Endothelial cell of umbilical vein (primary cell): ENCODE measurements around the gene HTR3A. TPM values are rescaled to one million over a fixed set of nuclear protein-coding genes. Genes with fewer than 3 reads are reported as not detected.

Source experiments
- BruUV-seq: library from RNA; stranded (reverse); fragments of 400-500 nt; replicated peaks from 2 replicates; lab custom pipeline; 2021; lab: Mats Ljungman, UMichigan
- CTCF ChIA-PET: fragments of 300-600, 350-600 bp; sonication (Branson Sonifier 250); formaldehyde crosslinking; loops from one replicate; lab custom pipeline; 2021; ENCODE audit warnings: antibody characterized with exemption, inconsistent platforms; lab: Charles Lee
- POLR2A ChIA-PET: fragments of 300-600, 350-600 bp; sonication (Branson Sonifier 250); formaldehyde crosslinking; loops from one replicate; lab custom pipeline; 2021; ENCODE audit warnings: antibody characterized with exemption, inconsistent platforms; lab: Charles Lee
- DNase-seq: peaks from one replicate; pipeline ENCODE4 v3.0.0-alpha.2; 2011; ENCODE audit warnings: low read depth, low spot score
- FAIRE-seq: peaks from 2 replicates; lab custom pipeline; 2011; peaks lifted over from hg19 to GRCh38; lab: Jason Lieb, UNC
- H2AFZ ChIP-seq: 2 replicates; pipeline ENCODE4 v1.6.0; 2012; ENCODE audit warnings: low read depth, low read length, control low read depth, inconsistent platforms
- H3K27ac ChIP-seq: 2 replicates; pipeline ENCODE4 v1.5.1; 2011; ENCODE audit warnings: low read depth, mild to moderate bottlenecking, control low read depth, low read length, moderate library complexity; ENCODE audit not compliant: insufficient read depth
- H3K27me3 ChIP-seq, 2 experiments: 2 replicates each; pipeline versions ENCODE4 v1.6.0 to v1.6.1; 2011; ENCODE audit warnings: low read length in 2 of 2, mixed read lengths in 1 of 2; ENCODE audit not compliant: control insufficient read depth in 2 of 2, insufficient read depth in 2 of 2
- H3K36me3 ChIP-seq, 2 experiments: 2 replicates in 1 of 2; 3 replicates in 1 of 2; pipeline ENCODE4 v1.5.1; 2011; ENCODE audit warnings: low read length in 2 of 2, mild to moderate bottlenecking in 1 of 2, moderate library complexity in 1 of 2; ENCODE audit not compliant: control insufficient read depth in 2 of 2, insufficient read depth in 2 of 2; ENCODE audit errors: extremely low read depth in 1 of 2
- H3K4me1 ChIP-seq: 3 replicates; pipeline ENCODE4 v1.5.1; 2011; ENCODE audit warnings: mild to moderate bottlenecking, low read length; ENCODE audit not compliant: control insufficient read depth, insufficient read depth; ENCODE audit errors: extremely low read depth
- H3K4me2 ChIP-seq: 2 replicates; pipeline ENCODE4 v1.6.1; 2011; ENCODE audit warnings: low read length, control low read depth, mixed read lengths; ENCODE audit not compliant: insufficient read depth
- H3K4me3 ChIP-seq, 3 experiments: fragments of 200-600 bp in 1 of 3; sonication (generic), shearing (Covaris generic) in 1 of 3; replicated peaks in 1 of 3; 2 replicates each; pipeline ENCODE4 v1.5.1; 2011 to 2016; ENCODE audit warnings: control low read depth in 3 of 3, low read length in 3 of 3, mild to moderate bottlenecking in 2 of 3, inconsistent platforms in 1 of 3, low read depth in 1 of 3, moderate library complexity in 1 of 3; ENCODE audit not compliant: insufficient read depth in 1 of 3
- H3K79me2 ChIP-seq: 2 replicates; pipeline ENCODE4 v1.6.0; 2012; ENCODE audit warnings: low read length, inconsistent platforms; ENCODE audit not compliant: control insufficient read depth, insufficient read depth
- H3K9ac ChIP-seq: replicated peaks from 2 replicates; pipeline ENCODE3; 2011; ENCODE audit warnings: low read length, control low read depth; ENCODE audit not compliant: insufficient read depth; ENCODE audit errors: extremely low read depth
- H3K9me1 ChIP-seq: replicated peaks from 3 replicates; pipeline ENCODE4 v1.6.0; 2011; ENCODE audit warnings: mild to moderate bottlenecking, low read length; ENCODE audit not compliant: control insufficient read depth, insufficient read depth; ENCODE audit errors: extremely low read depth
- H3K9me3 ChIP-seq: replicated peaks from 2 replicates; pipeline ENCODE4 v1.5.1; 2012; ENCODE audit warnings: low read length, inconsistent platforms; ENCODE audit not compliant: control insufficient read depth, insufficient read depth
- H4K20me1 ChIP-seq: replicated peaks from 2 replicates; pipeline ENCODE3; 2011; ENCODE audit warnings: mild to moderate bottlenecking, low read length; ENCODE audit not compliant: control insufficient read depth, insufficient read depth; ENCODE audit errors: extremely low read depth
- CTCF ChIP-seq, 2 donors: IDR thresholded peaks; 1 replicate in 1 of 2; 2 replicates in 1 of 2; pipeline ENCODE4 v1.5.1; 2011; ENCODE audit warnings: low read length in 2 of 2, mild to moderate bottlenecking in 2 of 2, moderate library complexity in 2 of 2, control low read depth in 1 of 2, inconsistent platforms in 1 of 2, low read depth in 1 of 2; ENCODE audit not compliant: insufficient read depth in 1 of 2; ENCODE audit errors: extremely low read depth in 1 of 2
- EZH2 ChIP-seq: IDR thresholded peaks from 2 replicates; pipeline ENCODE4 v1.6.1; 2012; ENCODE audit warnings: borderline replicate concordance, low read depth, mild to moderate bottlenecking, moderate library complexity, low read length, inconsistent platforms; ENCODE audit not compliant: severe bottlenecking
- FOS ChIP-seq: IDR thresholded peaks from 2 replicates; pipeline ENCODE4 v1.6.1; 2011; ENCODE audit warnings: mild to moderate bottlenecking, low read length, moderate library complexity, borderline replicate concordance; ENCODE audit not compliant: insufficient read depth
- GATA2 ChIP-seq: IDR thresholded peaks from 2 replicates; pipeline ENCODE4 v1.7.0; 2011; ENCODE audit warnings: low read depth, mild to moderate bottlenecking, moderate library complexity, mixed read lengths, low read length; ENCODE audit not compliant: insufficient read length, insufficient read depth
- JUN ChIP-seq: IDR thresholded peaks from 2 replicates; pipeline ENCODE4 v1.6.1; 2011; ENCODE audit warnings: borderline replicate concordance, low read depth; ENCODE audit not compliant: insufficient read length, insufficient read depth
- MAX ChIP-seq: IDR thresholded peaks from 2 replicates; pipeline ENCODE4 v1.6.1; 2011; ENCODE audit not compliant: insufficient read depth, insufficient read length
- MYC ChIP-seq: IDR thresholded peaks from one replicate; pipeline ENCODE4 v1.6.1; 2011; ENCODE audit warnings: mild to moderate bottlenecking, low read depth, low read length
- POLR2A ChIP-seq: IDR thresholded peaks from 2 replicates; pipeline ENCODE4 v1.6.1; 2012; ENCODE audit warnings: low read depth, mild to moderate bottlenecking, control low read depth, low read length
- POLR2AphosphoS5 ChIP-seq: IDR thresholded peaks from 2 replicates; pipeline ENCODE4 v1.6.1; 2012; ENCODE audit warnings: low read depth, mild to moderate bottlenecking, control low read depth, low read length, moderate library complexity; ENCODE audit not compliant: insufficient read depth
- dilution Hi-C: fragments of 300-500 bp; cut with MboI; formaldehyde crosslinking; loops from one replicate; pipeline ENCODE4 v1.15.0; 2019; ENCODE audit warnings: low sequenced_read_pairs; ENCODE audit not compliant: extremely low pct_ligation_motif_present
- intact Hi-C: fragments of 100-400 bp; cut with micrococcal nuclease; formaldehyde crosslinking; loops from one replicate; pipeline ENCODE4 v1.10.0; 2022
- polyA plus RNA-seq, 4 experiments: library from polyadenylated mRNA; depleted of rRNA in 3 of 4; stranded (reverse) in 3 of 4; unstranded in 1 of 4; fragments of >200 nt; gene quantifications; 2 replicates each; pipeline versions ENCODE4 v1.2.1 to v1.2.3, GENCODE V29; 2011 to 2012; ENCODE audit warnings: missing spikeins in 1 of 4
- total RNA-seq: library from RNA; stranded (reverse); gene quantifications from 2 replicates; pipeline ENCODE4 v1.2.3, GENCODE V29; 2021

HTR3A gene
- total and polyA plus RNA-seq, 2 donors (not counting 3 experiments of a cell fraction or from before 2014, with no cell fraction given): not detected

- no peak for FAIRE-seq
- H3K9ac ChIP-seq: no peak overlapping the region
- no peak overlapping the region for H3K4me3 ChIP-seq
- CTCF ChIA-PET: no interaction called here
- no peak overlapping the region for H2AFZ ChIP-seq
- H3K4me2 ChIP-seq: no peak overlapping the region
- no TSS peak for BruUV-seq
- POLR2A ChIA-PET: no interaction called here
- H3K27ac ChIP-seq: no peak overlapping the region
- H3K27me3 ChIP-seq: no peaks in the 10 kb centered on the region
- no peaks in the 10 kb centered on the region for H4K20me1 ChIP-seq
- no peaks in the 10 kb centered on the region for H3K9me1 ChIP-seq
- TF ChIP-seq EZH2: no peak
- no peak for TF ChIP-seq MAX
- TF ChIP-seq FOS: no peak
- no peak for TF ChIP-seq JUN
- no peak for TF ChIP-seq GATA2
- TF ChIP-seq POLR2AphosphoS5: no peak
- TF ChIP-seq CTCF (IDR thresholded peaks at IDR 0.05; ENCODE audit: extremely low read depth in 1 of 2, insufficient read depth in 1 of 2, low read depth in 1 of 2, low read length in 2 of 2): no peak
- no peak for TF ChIP-seq MYC
- TF ChIP-seq POLR2A: no peak
- H3K36me3 ChIP-seq: no peaks in the 10 kb centered on the region
- DNase-seq: no peak
- intact Hi-C loops (no loop called here), dilution Hi-C loops (no loop called here)
- H3K9me3 ChIP-seq: no peaks in the 10 kb centered on the region
- no peaks in the 10 kb centered on the region for H3K4me1 ChIP-seq
- no peaks in the 10 kb centered on the region for H3K79me2 ChIP-seq
Measured at GRCh38 chr11:113984781-113985180, 9.9 kb downstream of the HTR3A start.
